C4-2B (cell line): ENCODE data around the gene JARID2.
A peak's percentile ranks its signal among the peaks of the same experiment; 100 is the strongest.

Source experiments
- H3K27ac ChIP-seq: fragments of 450-650 bp; 2 replicates; pipeline ENCODE4 v1.5.1; 2017
- CTCF ChIP-seq: fragments of 450-650 bp; conservative IDR thresholded peaks from 2 replicates; pipeline ENCODE4 v1.5.1; 2017; ENCODE audit warnings: mild to moderate bottlenecking
- ZFX ChIP-seq: fragments of 450-650 bp; IDR thresholded peaks from 2 replicates; pipeline ENCODE4 v1.6.1; 2017

Gene JARID2

GRCh38 chr6:15242937-15243614 lies 2.8 kb upstream of the JARID2 start:
- H3K27ac ChIP-seq, result no peak overlapping the region
- no peak for TF ChIP-seq ZFX
- no peak for TF ChIP-seq CTCF

DNA sequence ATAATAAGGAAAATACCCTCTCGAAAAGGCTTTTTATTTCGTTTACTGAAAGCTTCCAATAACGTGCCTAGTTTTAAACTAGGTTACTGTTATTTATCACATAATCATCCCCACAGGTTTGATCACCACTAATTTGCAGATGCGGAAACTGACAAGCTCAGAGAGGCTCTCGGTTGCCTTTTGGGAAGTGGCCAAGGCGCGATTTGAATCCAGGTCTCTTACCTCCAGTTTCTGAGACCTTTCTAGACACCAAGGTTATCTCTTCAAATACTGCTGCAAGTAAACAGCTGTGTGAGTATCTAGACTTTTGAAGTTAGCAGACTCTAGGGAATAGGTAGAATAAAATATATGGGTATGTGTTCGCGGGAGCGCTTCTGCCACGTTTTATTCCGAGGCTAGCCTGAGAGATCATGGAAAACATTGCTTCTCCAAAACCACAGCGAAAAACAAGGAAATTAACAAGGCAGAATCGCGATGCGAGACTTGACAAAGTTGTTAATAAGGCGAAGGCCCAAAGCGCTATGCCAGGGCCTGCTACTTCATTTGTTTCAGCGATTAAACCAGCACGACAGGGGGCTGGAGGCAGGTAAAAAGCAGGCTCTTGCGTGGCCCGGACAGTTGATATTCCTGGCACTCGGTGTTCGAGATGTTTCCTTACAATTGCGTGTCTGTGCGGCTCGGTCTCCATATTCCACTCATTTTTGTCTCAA lies 1.8 kb upstream of the JARID2 start:
- peak overlapping the region; percentile 92 for H3K27ac ChIP-seq
- TF ChIP-seq ZFX (no peak), CTCF (no peak)

- TF ChIP-seq ZFX, result peak; percentile 54
- TF ChIP-seq CTCF, result no peak
- peak overlapping the region; percentile 92 for H3K27ac ChIP-seq
Measured at GRCh38 chr6:15244620-15245360, 1.1 kb upstream of the JARID2 start.

DNA sequence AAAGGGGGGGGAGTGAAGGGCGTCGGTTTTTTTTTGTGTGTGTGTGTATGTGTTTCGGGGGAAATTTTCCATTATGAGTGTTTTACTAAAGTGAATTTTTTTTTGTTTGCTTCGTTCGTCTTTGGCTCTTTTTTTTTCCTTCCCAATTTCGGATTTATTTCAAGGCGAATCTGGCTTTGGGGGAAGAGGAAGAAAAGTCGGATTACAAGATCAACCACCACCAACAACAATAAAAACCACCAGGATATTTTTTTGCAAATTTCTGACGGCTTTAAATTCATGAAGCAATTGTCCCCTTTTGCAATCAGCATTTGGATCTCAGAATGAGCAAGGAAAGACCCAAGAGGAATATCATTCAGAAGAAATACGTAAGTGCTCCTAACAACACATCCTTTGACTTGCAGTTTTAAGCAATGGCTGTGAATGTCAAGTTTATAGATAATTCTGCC lies 372 bp downstream of the JARID2 start:
- peak overlapping the region; percentile 92 for H3K27ac ChIP-seq
- no peak for TF ChIP-seq CTCF
- TF ChIP-seq ZFX, result no peak

DNA sequence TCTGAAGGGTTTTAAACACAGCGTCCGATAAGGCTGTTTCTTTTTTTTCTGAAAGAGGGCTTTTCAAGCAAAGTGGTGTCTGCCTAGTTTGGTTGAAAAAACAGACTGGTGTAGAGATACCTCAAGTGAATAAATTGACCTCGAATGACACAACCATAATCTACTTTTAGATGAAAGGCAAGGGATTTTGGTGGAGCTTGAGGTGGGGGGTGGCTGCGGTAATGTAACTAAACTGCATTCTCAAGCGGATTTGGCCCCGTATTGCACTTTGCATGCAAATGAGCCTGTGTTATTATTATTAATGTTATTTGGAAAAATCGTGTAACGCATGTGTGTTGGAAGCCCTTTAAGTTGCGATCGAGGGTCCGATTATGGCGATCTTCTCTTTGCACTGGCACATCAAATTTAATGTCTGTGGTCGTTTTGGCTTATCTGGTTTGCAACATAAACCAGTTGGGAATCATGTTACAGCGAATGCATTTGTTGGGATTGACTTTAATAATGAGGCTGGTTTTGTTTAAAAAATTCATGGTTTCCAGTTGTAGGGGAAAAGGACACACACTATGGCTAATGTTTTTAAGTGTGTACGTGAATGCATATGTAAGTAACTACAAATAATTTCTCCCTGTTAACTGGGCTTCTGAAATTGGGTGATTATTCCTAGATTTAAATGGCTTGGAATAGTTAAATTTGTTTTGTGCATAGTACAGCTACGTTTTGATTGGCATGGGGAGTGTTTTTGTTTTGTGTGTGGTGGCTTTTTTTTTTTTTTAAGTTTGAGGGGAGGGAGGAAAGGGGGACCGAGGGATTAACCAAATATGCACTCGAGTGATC lies 1.0 kb downstream of the JARID2 start:
- peak overlapping the region; percentile 13; the same call in 1 of the 2 replicates for H3K27ac ChIP-seq
- TF ChIP-seq ZFX, result no peak
- TF ChIP-seq CTCF, result no peak

DNA sequence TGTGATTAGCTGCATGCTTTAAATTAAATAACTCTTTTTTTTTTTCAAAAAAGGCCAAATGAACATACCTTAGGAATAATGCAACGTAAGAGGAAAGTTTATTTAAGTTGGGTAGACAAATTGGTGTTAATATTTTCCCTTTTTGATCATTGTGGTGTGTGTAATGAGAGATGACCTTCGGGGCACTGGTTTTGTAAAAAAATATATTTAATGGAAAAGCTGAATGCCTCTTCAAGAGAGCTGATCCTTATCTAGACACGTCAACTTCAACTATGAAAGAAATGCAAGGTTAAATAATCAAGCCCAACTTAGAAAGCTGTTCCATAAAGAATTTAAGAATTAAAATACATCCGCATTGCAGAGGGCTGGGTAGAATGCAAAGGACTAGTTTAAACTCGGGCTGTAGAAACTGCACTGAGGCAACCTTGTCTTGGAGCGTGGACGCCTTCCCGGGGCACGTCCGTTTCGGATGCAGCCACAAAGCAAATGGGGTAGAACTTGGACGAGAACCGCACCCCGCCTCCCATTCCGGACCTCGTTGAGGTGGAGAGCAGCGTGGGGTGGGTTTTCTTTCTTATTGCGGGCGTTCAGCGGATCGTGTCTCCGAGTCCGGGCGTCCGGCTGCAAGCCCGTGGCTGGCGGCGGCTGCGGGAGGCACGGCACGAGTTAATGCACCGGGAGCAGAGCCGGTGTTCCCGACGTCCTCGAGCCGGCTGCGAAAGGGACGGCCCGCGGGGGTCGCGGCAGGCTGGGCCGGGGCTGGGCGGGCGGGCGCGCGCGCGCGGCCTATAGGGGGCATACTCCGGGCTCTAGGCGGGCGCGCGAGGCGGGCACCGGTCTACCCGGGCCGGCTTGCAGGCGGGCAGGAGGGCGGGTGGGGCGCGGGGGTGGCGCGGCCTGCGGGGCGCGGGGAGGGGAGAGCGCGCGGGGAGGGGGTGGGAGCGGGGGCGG lies 1.9 kb downstream of the JARID2 start:
- H3K27ac ChIP-seq, result peak overlapping the region; percentile 80
- peak; percentile 26; the same call in 1 of the 2 replicates for TF ChIP-seq ZFX
- TF ChIP-seq CTCF, result peak; percentile 56
